Activated CD4-positive, alpha-beta T cell treated with anti-CD3 and anti-CD28 coated beads, Interleukin-2, amount 10 ng/mL, durations not matched to agents 7 days and 5 days (primary cell): ENCODE measurements around the gene RGS7. TPM values are rescaled to one million over a fixed set of nuclear protein-coding genes. Genes with fewer than 3 reads are reported as not detected.
"Not testable (repeated sequence)": the region's sequence is repeated elsewhere in the genome, so short reads cannot be mapped to it uniquely, and the experiment has no call there.

ENCODE experiments used
- CTCF ChIA-PET: fragments of 350-600 bp; sonication (Branson Sonifier 250); formaldehyde crosslinking; loops from one replicate; lab custom pipeline; 2021; ENCODE audit warnings: antibody characterized with exemption; lab: Charles Lee
- POLR2A ChIA-PET: fragments of 350-600 bp; sonication (Branson Sonifier 250); formaldehyde crosslinking; loops from one replicate; lab custom pipeline; 2021; ENCODE audit warnings: antibody characterized with exemption; lab: Charles Lee
- DNase-seq: peaks from one replicate; pipeline ENCODE4 v3.0.0-alpha.2; 2020
- H3K27ac Mint-ChIP-seq: one replicate; pipeline ENCODE4 v1.8.0; 2021; ENCODE audit warnings: mild to moderate bottlenecking, moderate library complexity, mixed read lengths
- H3K27me3 Mint-ChIP-seq: one replicate; pipeline ENCODE4 v1.8.0; 2021; ENCODE audit warnings: mixed read lengths
- H3K36me3 Mint-ChIP-seq: one replicate; pipeline ENCODE4 v1.8.0; 2021; ENCODE audit warnings: low read depth, mixed read lengths
- H3K4me1 Mint-ChIP-seq: one replicate; pipeline ENCODE4 v1.8.0; 2021; ENCODE audit warnings: mixed read lengths
- H3K4me3 Mint-ChIP-seq: one replicate; pipeline ENCODE4 v1.8.0; 2021; ENCODE audit warnings: mild to moderate bottlenecking, moderate library complexity, mixed read lengths
- H3K9me3 Mint-ChIP-seq: one replicate; pipeline ENCODE4 v1.8.0; 2021; ENCODE audit warnings: mixed read lengths
- total RNA-seq, 2 experiments: library from RNA; stranded (reverse); gene quantifications; one replicate each; pipeline ENCODE4 v1.2.3, GENCODE V29; 2021

The RGS7 gene
- total RNA-seq, 2 experiments from 2014 or later: not detected

- H3K27me3 Mint-ChIP-seq: no peaks in the 10 kb centered on the region
- H3K27ac Mint-ChIP-seq: no peak overlapping the region
- ChIA-PET CTCF (no interaction called here), POLR2A (no interaction called here)
- no peak for DNase-seq
- no peak overlapping the region for H3K4me3 Mint-ChIP-seq
- peaks cover 2% of the 10 kb centered on the region for H3K9me3 Mint-ChIP-seq
- H3K4me1 Mint-ChIP-seq: no peaks in the 10 kb centered on the region
- H3K36me3 Mint-ChIP-seq: no peaks in the 10 kb centered on the region
Measured at GRCh38 chr1:240991230-240991629, 365.8 kb downstream of the RGS7 start.

DNA sequence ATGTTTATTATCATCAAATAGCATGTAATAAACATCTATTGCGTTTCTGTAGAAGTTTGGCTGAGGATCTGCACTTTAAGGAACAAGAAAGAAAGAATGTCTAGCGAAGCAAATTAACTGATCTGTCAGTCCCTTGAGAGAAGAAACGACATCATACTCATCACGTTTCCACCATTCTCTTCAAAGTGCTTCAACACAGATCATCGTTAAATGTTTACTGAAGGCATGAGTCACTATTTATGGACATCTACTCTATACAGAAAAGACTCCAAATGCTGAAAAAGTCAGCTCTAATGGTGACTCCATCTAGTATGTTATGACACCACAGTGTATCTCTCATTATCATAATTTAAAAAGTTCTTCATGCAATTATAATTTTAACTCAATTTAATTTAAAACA, 369.1 kb downstream of the RGS7 start:
- POLR2A ChIA-PET: no interaction called here

DNA sequence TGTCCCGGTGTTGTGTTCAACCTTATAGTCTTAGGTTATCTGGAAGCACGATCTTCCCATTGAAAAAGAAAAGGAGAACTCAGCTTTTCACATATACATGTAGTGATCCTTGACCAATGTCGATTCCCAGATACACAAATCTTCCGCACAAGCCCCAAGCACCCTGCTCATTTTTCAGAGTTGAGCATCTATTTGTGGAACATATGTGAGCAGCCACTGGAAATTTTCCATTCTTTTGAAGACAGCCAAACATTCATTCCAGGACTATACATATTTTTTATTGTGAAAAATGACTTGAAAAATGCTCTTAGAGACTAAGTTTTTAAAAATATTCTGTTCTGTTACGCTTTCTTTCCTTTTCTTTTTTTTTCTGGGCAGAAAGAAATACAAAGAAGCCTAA, 371.9 kb downstream of the RGS7 start:
- H3K36me3 Mint-ChIP-seq: no peaks in the 10 kb centered on the region
- no peak for DNase-seq
- no peaks in the 10 kb centered on the region for H3K4me1 Mint-ChIP-seq
- POLR2A ChIA-PET: no interaction called here
- H3K4me3 Mint-ChIP-seq: no peak overlapping the region
- no peaks in the 10 kb centered on the region for H3K9me3 Mint-ChIP-seq
- no peak overlapping the region for H3K27ac Mint-ChIP-seq
- no peaks in the 10 kb centered on the region for H3K27me3 Mint-ChIP-seq
- CTCF ChIA-PET: no interaction called here

More for the DNA sequence above, 369.1 kb downstream of the RGS7 start:
- no peaks in the 10 kb centered on the region for H3K9me3 Mint-ChIP-seq
- H3K4me3 Mint-ChIP-seq: no peak overlapping the region
- CTCF ChIA-PET: no interaction called here
- no peaks in the 10 kb centered on the region for H3K36me3 Mint-ChIP-seq
- no peaks in the 10 kb centered on the region for H3K4me1 Mint-ChIP-seq
- no peaks in the 10 kb centered on the region for H3K27me3 Mint-ChIP-seq
- DNase-seq: no peak
- H3K27ac Mint-ChIP-seq: no peak overlapping the region

DNA sequence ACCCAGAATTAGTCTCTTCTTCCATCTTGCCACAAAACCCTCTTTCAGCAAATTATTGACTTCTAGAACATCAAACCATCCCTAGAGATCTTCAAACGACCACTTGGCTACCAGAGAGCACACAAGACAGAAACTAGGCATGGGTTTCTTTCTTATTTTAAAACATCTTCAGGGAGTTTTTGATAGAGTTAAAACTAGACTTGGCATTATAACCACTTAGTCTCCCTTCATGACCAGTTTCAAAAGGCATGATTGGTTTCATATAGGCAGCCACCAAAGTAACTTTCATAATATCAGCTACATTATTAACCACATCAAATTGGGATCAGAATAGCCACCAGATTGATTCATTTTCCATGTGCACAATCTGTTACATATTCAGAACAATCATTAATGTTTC, 376.7 kb downstream of the RGS7 start:
- H3K36me3 Mint-ChIP-seq: no peaks in the 10 kb centered on the region
- ChIA-PET POLR2A (interaction anchor here (0.7 kb wide), 1 partner anchor 95 kb away, joined by 4 read pairs; no protein-coding TSS in a partner anchor), CTCF (no interaction called here)
- no peak overlapping the region for H3K27ac Mint-ChIP-seq
- DNase-seq: no peak
- H3K9me3 Mint-ChIP-seq: peaks cover 3% of the 10 kb centered on the region
- no peaks in the 10 kb centered on the region for H3K27me3 Mint-ChIP-seq
- H3K4me1 Mint-ChIP-seq: no peaks in the 10 kb centered on the region
- no peak overlapping the region for H3K4me3 Mint-ChIP-seq

DNA sequence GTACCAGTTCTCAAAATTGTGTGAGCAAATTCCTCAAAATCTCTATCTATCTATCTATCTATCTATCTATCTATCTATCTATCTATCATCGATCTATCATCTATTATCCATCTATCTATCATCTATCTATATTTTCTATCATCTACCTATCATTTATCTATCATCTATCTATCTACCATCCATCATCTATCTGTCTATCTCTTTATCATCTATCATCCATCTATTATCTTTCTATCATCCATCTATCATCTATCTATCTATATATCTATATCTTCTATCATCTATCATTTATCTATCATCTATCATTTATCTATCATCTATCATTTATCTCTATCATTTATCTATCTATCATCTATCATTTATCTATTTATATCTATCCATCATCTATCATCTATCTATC, 380.3 kb downstream of the RGS7 start:
- peaks cover 7% of the 10 kb centered on the region for H3K9me3 Mint-ChIP-seq
- no peak for DNase-seq
- CTCF ChIA-PET: no interaction called here
- no peaks in the 10 kb centered on the region for H3K4me1 Mint-ChIP-seq
- no peak overlapping the region for H3K4me3 Mint-ChIP-seq
- H3K27ac Mint-ChIP-seq: no peak overlapping the region
- POLR2A ChIA-PET: no interaction called here
- no peaks in the 10 kb centered on the region for H3K36me3 Mint-ChIP-seq
- no peaks in the 10 kb centered on the region for H3K27me3 Mint-ChIP-seq

- H3K9me3 Mint-ChIP-seq: peaks cover 13% of the 10 kb centered on the region
- no peak overlapping the region for H3K27ac Mint-ChIP-seq
- H3K4me1 Mint-ChIP-seq: no peaks in the 10 kb centered on the region
- no peaks in the 10 kb centered on the region for H3K27me3 Mint-ChIP-seq
- DNase-seq: no peak
- POLR2A ChIA-PET: no interaction called here
- no peak overlapping the region for H3K4me3 Mint-ChIP-seq
- CTCF ChIA-PET: no interaction called here
- H3K36me3 Mint-ChIP-seq: no peaks in the 10 kb centered on the region
Measured at GRCh38 chr1:240973875-240974274, 383.1 kb downstream of the RGS7 start.

- H3K4me3 Mint-ChIP-seq, POLR2A ChIA-PET, H3K36me3 Mint-ChIP-seq, H3K27ac Mint-ChIP-seq, H3K4me1 Mint-ChIP-seq, CTCF ChIA-PET, H3K27me3 Mint-ChIP-seq, DNase-seq: not testable (repeated sequence)
- peaks cover 10% of the 10 kb centered on the region for H3K9me3 Mint-ChIP-seq
Measured at GRCh38 chr1:240972059-240972458, 384.9 kb downstream of the RGS7 start.

GRCh38 chr1:240970253-240970652, 386.8 kb downstream of the RGS7 start:
- Mint-ChIP-seq H3K27me3 (no peaks in the 10 kb centered on the region), H3K4me3 (no peak overlapping the region), H3K36me3 (no peaks in the 10 kb centered on the region), H3K27ac (no peak overlapping the region), H3K4me1 (no peaks in the 10 kb centered on the region), H3K9me3 (peaks cover 10% of the 10 kb centered on the region)
- ChIA-PET POLR2A (no interaction called here), CTCF (no interaction called here)
- DNase-seq: no peak

GRCh38 chr1:240968864-240969263, 388.1 kb downstream of the RGS7 start:
- Mint-ChIP-seq H3K4me3 (no peak overlapping the region), H3K9me3 (peaks cover 6% of the 10 kb centered on the region)
- DNase-seq: no peak

DNA sequence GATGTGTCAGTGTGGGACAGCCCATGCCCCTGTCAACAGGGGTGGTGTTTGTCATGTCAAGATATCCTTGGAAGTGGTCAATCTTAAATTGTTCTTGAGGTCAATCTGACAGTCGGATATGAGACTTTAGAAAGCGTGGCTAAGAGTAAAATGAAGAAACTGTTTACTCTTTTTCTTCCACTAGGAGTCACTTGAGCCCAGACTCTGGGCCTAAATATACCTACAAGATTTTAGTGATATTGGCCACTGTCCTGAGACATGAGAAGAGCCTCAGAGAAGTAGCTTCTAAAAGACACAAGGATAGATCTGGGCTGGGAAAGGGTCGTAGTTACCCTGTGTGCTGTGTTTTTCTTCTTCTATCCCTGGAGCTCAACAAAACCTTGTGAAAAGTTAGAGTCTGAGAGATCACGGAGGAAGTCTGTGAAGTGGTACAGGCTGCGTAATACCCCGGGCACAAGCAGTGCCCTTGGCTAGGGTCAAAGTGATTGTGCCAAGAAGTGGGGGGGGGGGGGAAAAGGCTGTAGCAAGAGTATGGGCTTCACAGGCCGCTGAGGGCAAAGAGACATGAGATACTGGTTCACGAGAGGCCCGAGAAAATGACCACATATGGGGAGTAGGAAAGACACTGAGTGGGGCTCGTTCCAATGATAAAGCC, 389.8 kb downstream of the RGS7 start:
- no peak overlapping the region for H3K4me3 Mint-ChIP-seq
- ChIA-PET CTCF (no interaction called here), POLR2A (no interaction called here)
- H3K4me1 Mint-ChIP-seq: no peaks in the 10 kb centered on the region
- H3K27me3 Mint-ChIP-seq: no peaks in the 10 kb centered on the region
- no peak for DNase-seq
- peaks cover 6% of the 10 kb centered on the region for H3K9me3 Mint-ChIP-seq
- H3K36me3 Mint-ChIP-seq: no peaks in the 10 kb centered on the region
- H3K27ac Mint-ChIP-seq: no peak overlapping the region

More at GRCh38 chr1:240968864-240969263, 388.1 kb downstream of the RGS7 start:
- ChIA-PET CTCF (no interaction called here), POLR2A (no interaction called here)
- H3K27ac Mint-ChIP-seq: no peak overlapping the region
- no peaks in the 10 kb centered on the region for H3K27me3 Mint-ChIP-seq
- H3K36me3 Mint-ChIP-seq: no peaks in the 10 kb centered on the region
- no peaks in the 10 kb centered on the region for H3K4me1 Mint-ChIP-seq

DNA sequence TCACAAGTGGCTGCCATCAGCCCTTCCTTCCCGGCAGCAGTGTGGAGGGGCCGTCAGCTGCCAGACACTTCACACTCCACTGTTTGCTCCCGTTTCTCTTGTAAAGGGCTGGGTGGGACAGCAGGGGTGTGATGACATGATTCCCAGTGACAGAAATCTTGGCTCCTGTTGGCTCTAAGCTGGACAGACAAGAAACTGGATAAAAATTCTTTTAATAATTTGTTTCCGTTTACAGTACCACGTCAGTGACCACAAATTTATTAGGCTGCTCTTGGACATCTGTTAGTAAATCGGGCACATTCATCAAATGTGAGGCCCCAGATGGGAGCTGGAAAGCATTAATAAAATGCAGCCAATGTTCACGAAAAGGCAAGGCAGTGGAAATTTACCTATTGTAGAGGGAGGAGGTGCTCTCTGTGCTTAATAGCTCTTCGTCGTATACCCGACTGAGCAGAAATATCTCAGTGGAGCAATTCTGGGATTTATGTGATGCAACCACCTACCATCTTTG, 391.4 kb downstream of the RGS7 start:
- DNase-seq: no peak
- POLR2A ChIA-PET: no interaction called here
- CTCF ChIA-PET: no interaction called here
- peaks cover 6% of the 10 kb centered on the region for H3K9me3 Mint-ChIP-seq
- H3K4me1 Mint-ChIP-seq: no peaks in the 10 kb centered on the region
- no peak overlapping the region for H3K27ac Mint-ChIP-seq
- no peak overlapping the region for H3K4me3 Mint-ChIP-seq
- H3K27me3 Mint-ChIP-seq: no peaks in the 10 kb centered on the region
- H3K36me3 Mint-ChIP-seq: no peaks in the 10 kb centered on the region

DNA sequence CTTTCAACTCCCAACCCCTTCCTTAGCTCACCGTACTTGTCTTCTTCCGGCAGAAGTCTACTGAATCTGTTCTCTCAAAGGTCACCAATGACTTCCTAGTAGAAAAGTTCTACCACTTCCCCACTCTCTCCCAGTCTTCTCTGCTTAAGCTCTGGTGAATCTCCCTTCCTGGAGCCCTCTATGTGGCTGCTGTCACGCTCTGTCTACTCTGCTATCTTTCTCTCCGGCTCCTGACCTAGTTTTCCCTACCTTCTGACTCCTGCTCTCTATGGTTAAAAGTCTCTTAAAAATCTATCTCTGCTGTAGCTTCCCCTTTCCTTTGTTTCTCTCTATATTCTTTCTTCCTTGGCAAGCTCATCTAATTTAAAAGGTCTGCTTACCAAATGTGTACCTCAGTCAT, 394.9 kb downstream of the RGS7 start:
- no peaks in the 10 kb centered on the region for H3K9me3 Mint-ChIP-seq
- no peak for DNase-seq
- no peak overlapping the region for H3K27ac Mint-ChIP-seq
- no peaks in the 10 kb centered on the region for H3K27me3 Mint-ChIP-seq
- POLR2A ChIA-PET: no interaction called here
- H3K4me3 Mint-ChIP-seq: no peak overlapping the region
- no peaks in the 10 kb centered on the region for H3K4me1 Mint-ChIP-seq
- no peaks in the 10 kb centered on the region for H3K36me3 Mint-ChIP-seq
- CTCF ChIA-PET: no interaction called here

GRCh38 chr1:240956424-240956823, 400.6 kb downstream of the RGS7 start:
- H3K9me3 Mint-ChIP-seq: no peaks in the 10 kb centered on the region

GRCh38 chr1:240956020-240956419, 401.0 kb downstream of the RGS7 start:
- Mint-ChIP-seq H3K4me3 (no peak overlapping the region), H3K9me3 (no peaks in the 10 kb centered on the region), H3K27me3 (no peaks in the 10 kb centered on the region), H3K36me3 (no peaks in the 10 kb centered on the region), H3K4me1 (no peaks in the 10 kb centered on the region), H3K27ac (no peak overlapping the region)
- CTCF ChIA-PET: no interaction called here
- POLR2A ChIA-PET: no interaction called here
- DNase-seq: no peak

More at GRCh38 chr1:240956424-240956823, 400.6 kb downstream of the RGS7 start:
- ChIA-PET CTCF (no interaction called here), POLR2A (no interaction called here)
- no peaks in the 10 kb centered on the region for H3K27me3 Mint-ChIP-seq
- no peak for DNase-seq
- no peaks in the 10 kb centered on the region for H3K36me3 Mint-ChIP-seq
- H3K4me3 Mint-ChIP-seq: no peak overlapping the region
- no peak overlapping the region for H3K27ac Mint-ChIP-seq
- no peaks in the 10 kb centered on the region for H3K4me1 Mint-ChIP-seq
